Activated CD4-positive, CD25-positive, alpha-beta regulatory T cell treated with anti-CD3 and anti-CD28 coated beads, Interleukin-2, amount 50 U/mL, for 24 hours (primary cell): ENCODE measurements around the gene C12orf56.
A peak's percentile ranks its signal among the peaks of the same experiment; 100 is the strongest.
"Not testable (repeated sequence)": the region's sequence is repeated elsewhere in the genome, so short reads cannot be mapped to it uniquely, and the experiment has no call there.

ENCODE experiments used
- ATAC-seq, 2 donors: fragments of 150-1000 bp; cut with Tn5 transposase; one replicate each; pipeline ENCODE4 v1.10.0; 2021; ENCODE audit warnings: mild to moderate bottlenecking in 1 of 2, moderate library complexity in 1 of 2

C12orf56 gene

DNA sequence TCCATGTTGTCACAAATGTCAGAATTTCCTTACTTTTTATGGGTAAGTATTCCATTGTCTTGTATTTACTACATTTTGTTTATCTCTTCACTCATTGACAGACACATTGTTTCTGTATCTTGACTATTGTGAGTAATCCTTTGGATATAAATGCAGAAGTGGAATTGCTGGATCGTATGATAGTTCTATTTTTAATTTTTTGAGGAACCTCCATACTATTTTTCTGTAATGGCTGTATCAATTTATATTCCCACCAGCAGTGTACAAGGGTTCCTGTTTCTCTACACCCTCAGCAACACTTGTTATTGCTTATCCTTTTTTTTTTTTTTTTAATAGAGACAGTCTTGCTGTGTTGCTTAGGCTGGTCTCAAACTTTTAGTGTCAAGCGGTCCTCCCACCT lies 164.9 kb downstream of the C12orf56 start:
- ATAC-seq = no peak

- peak; percentile 92 to 95 for ATAC-seq
Measured at GRCh38 chr12:64222009-64222765, 168.4 kb downstream of the C12orf56 start, which contains the start of gene KICS2. Gene KICS2 (minus strand): TSS chr12:64222296. CDS start chr12:64222237, 59 bp downstream.

DNA sequence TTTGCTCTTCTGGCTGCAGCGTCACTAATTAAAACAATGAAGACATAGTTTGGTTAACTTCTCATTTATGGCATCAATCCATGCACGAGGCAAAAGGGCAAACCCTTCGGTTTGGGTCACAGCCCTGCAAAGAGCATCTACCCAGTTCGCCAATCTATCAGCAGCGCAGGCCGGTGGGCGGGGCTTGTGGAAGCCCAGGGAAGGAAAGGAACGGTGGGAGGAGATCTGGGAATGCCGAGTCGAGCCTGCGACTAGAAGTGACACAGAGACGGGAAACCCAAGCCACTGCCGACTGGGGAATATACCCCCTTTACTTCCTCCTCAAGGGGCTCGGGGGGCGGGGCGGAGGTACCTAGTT lies 168.9 kb downstream of the C12orf56 start:
- peak; percentile 26 to 34 for ATAC-seq

DNA sequence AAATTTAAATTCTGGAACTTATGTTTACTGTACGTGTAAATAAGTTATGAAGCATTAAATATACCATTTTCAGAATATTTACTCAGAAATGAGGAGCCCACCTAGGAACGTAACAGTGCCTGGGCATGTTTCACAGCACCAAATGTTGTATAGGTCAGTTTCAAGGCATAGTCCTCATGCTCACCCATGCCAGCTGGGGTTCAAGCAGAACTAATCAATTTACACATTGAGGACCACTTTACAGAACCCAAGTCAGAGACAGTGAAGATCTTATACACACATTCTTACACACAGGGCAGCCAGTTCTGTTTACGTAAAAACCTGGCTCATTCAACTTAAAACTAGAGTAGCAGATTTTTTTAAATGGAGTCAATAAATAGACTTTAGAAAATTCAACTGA lies 170.5 kb downstream of the C12orf56 start:
- no peak for ATAC-seq

DNA sequence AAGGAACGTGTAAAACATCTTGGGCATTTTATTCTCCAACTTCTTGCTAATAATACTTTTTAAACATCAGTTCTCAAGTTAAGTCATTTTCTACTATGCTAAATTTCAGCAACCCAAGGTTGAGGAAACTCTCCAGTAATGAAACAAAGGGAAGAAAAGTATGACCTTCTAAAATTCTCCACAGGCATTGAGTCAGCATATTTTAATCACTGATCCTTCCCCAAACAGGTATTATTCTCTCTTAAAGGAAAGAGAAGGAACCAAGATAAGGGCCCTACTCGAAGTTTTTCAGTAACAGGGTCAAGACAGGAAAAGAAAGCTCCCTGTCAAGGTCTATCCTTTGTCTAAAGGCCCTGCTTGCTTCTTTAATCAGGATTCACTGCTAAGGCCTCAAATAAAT lies 171.4 kb downstream of the C12orf56 start:
- no peak for ATAC-seq

DNA sequence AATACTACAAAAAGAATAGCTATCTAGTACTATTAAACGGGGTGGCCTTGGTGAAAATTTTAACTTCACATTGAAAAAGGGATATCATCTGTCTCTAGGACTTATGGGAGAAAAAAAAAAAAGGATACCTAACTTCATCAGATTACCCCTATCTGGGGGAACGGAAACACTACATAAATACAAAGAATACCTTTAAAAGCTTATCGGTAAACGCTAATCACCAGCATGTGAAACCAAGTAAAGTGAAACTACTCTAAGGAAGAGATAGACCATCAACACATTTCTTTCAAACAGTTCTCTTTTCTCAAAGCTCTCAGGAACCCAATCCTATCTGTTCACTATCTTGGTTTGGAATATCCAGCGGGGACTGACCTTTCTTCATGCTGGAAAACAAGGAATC lies 172.0 kb downstream of the C12orf56 start:
- ATAC-seq = no peak

DNA sequence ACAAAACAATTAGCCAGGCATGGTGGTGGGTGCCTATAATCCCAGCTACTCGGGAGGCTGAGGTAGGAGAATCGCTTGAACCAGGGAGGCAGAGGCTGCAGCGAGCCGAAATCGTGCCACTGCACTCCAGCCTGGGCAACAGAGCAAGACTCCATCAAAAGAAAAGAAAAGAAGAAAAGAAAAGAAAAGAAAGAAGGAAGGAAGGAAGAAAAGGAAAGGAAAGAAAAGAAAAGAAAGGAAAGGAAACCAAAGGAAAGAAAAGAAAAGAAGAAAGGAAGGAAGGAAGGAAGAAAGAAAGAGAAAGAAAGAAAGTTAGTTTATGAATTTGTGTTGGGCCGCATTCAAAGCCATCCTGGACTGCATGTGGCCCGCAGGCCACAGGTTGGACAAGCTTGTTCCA lies 172.9 kb downstream of the C12orf56 start:
- not testable (repeated sequence) for ATAC-seq

DNA sequence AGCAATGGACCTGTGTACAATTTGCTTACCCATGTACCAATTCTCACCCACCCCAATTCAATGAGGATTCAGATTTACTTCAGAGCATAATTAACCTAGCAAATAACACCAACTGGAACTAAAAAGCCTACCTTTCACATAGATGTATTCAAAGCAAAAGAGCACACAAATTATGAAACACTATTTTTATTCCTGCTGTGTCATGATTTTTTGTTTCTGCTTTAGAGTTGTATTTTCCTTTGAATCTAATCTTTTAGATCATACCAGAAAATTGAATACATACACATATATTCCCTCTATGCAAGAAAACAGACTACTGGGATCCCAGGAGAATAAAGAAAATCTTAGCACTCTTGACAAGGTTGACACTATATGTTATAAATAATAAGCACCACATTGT lies 174.3 kb downstream of the C12orf56 start:
- ATAC-seq = no peak
